NCI-H446 treated with DMSO at 0.1 percent for 48 hours (cell line): ENCODE results near the gene IGFN1.
A peak's percentile ranks its signal among the peaks of the same experiment; 100 is the strongest.
"Not testable (repeated sequence)": the region's sequence is repeated elsewhere in the genome, so short reads cannot be mapped to it uniquely, and the experiment has no call there.

Source experiments
- DNase-seq: peaks from one replicate; lab custom pipeline; 2025; lab: John Stamatoyannopoulos, UW

Gene IGFN1

GRCh38 chr1:201250326-201251011 is 59.8 kb downstream of the IGFN1 start:
- DNase-seq, result no peak

- DNase-seq, result no peak
Measured at GRCh38 chr1:201251411-201251810, 60.8 kb downstream of the IGFN1 start.

GRCh38 chr1:201251851-201252430 is 61.3 kb downstream of the IGFN1 start:
- DNase-seq, result no peak

- no peak for DNase-seq
Measured at GRCh38 chr1:201252944-201253371, 62.3 kb downstream of the IGFN1 start.

GRCh38 chr1:201253411-201253810 is 62.8 kb downstream of the IGFN1 start:
- peak; percentile 31 for DNase-seq

GRCh38 chr1:201253906-201254624 is 63.4 kb downstream of the IGFN1 start:
- DNase-seq, result no peak

- DNase-seq, result no peak
Measured at GRCh38 chr1:201254625-201255478, 64.2 kb downstream of the IGFN1 start.

- no peak for DNase-seq
Measured at GRCh38 chr1:201255479-201256362, 65.1 kb downstream of the IGFN1 start.

GRCh38 chr1:201258132-201258531 is 67.5 kb downstream of the IGFN1 start:
- DNase-seq, result not testable (repeated sequence)

- DNase-seq, result no peak
Measured at GRCh38 chr1:201258763-201259230, 68.2 kb downstream of the IGFN1 start.

- DNase-seq, result no peak
Measured at GRCh38 chr1:201259476-201260235, 69.0 kb downstream of the IGFN1 start.

- no peak for DNase-seq
Measured at GRCh38 chr1:201260236-201260590, 69.6 kb downstream of the IGFN1 start.

- DNase-seq, result no peak
Measured at GRCh38 chr1:201260648-201261311, 70.2 kb downstream of the IGFN1 start.

- DNase-seq, result no peak
Measured at GRCh38 chr1:201261771-201262547, 71.3 kb downstream of the IGFN1 start.

GRCh38 chr1:201262963-201263608 is 72.5 kb downstream of the IGFN1 start:
- DNase-seq, result no peak

- DNase-seq, result no peak
Measured at GRCh38 chr1:201264072-201264471, 73.4 kb downstream of the IGFN1 start.

- no peak for DNase-seq
Measured at GRCh38 chr1:201264554-201264953, 73.9 kb downstream of the IGFN1 start.

GRCh38 chr1:201265756-201266155 is 75.1 kb downstream of the IGFN1 start:
- DNase-seq, result no peak

GRCh38 chr1:201266276-201266675 is 75.7 kb downstream of the IGFN1 start:
- no peak for DNase-seq
